Brain microvascular endothelial cell (primary cell): ENCODE measurements around the gene MEIS2.

Experiments used
- DNase-seq: peaks from one replicate; pipeline ENCODE4 v3.0.0-alpha.2; 2020
- H3K27ac ChIP-seq: fragments of 250-450 bp; sonication (Bioruptor Pico); 2 replicates; pipeline ENCODE4 v1.5.1; 2020; ENCODE audit warnings: mild to moderate bottlenecking, moderate library complexity
- H3K27me3 ChIP-seq: fragments of 250-450 bp; sonication (Bioruptor Pico); replicated peaks from 2 replicates; pipeline ENCODE4 v1.5.1; 2020; ENCODE audit warnings: mild to moderate bottlenecking
- H3K36me3 ChIP-seq: fragments of 250-450 bp; sonication (Bioruptor Pico); replicated peaks from 2 replicates; pipeline ENCODE4 v1.5.1; 2020; ENCODE audit warnings: mild to moderate bottlenecking
- H3K4me3 ChIP-seq: 2 replicates; pipeline ENCODE4 v1.5.1; 2011; ENCODE audit warnings: low read depth, mild to moderate bottlenecking, control low read depth, low read length, moderate library complexity
- in situ Hi-C: cut with HindIII; loops from 2 replicates; pipeline ENCODE4 v1.10.0; 2017; ENCODE audit warnings: low sequenced_read_pairs, low pct_ligation_motif_present
- TF ChIP-seq, protein P1 (sequence below): IDR thresholded peaks from 2 replicates; pipeline ENCODE4 v1.5.1; 2011; ENCODE audit warnings: low read depth, mild to moderate bottlenecking, moderate library complexity, low read length, control low read depth, inconsistent platforms; ENCODE audit errors: missing control alignments

Gene MEIS2

DNA sequence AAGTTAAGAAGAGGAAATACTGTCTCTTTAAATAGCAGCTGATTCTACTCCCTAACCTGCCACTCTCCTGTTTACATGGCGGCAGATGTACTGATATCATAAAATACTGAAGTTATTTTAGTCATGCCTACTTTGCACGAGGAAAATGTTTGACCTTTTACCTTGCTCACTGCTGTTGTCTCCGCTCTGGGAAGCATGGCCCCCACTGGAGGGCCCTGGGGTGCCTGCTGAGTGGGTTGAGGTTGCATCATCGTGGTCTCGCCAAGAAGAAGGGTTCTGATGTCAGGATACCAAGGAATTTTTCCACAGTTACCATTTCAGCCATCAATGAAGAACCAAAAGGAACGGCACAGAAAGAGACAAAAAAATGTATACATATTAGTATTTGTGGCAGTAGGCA, 16.7 kb downstream of the MEIS2 start:
- DNase-seq: no peak
- in situ Hi-C loops: no loop called here
- no peak overlapping the region for H3K27ac ChIP-seq
- peaks cover 2% of the 10 kb centered on the region for H3K36me3 ChIP-seq
- no peaks in the 10 kb centered on the region for H3K27me3 ChIP-seq
- no peak overlapping the region for H3K4me3 ChIP-seq
- TF ChIP-seq, protein P1, sequence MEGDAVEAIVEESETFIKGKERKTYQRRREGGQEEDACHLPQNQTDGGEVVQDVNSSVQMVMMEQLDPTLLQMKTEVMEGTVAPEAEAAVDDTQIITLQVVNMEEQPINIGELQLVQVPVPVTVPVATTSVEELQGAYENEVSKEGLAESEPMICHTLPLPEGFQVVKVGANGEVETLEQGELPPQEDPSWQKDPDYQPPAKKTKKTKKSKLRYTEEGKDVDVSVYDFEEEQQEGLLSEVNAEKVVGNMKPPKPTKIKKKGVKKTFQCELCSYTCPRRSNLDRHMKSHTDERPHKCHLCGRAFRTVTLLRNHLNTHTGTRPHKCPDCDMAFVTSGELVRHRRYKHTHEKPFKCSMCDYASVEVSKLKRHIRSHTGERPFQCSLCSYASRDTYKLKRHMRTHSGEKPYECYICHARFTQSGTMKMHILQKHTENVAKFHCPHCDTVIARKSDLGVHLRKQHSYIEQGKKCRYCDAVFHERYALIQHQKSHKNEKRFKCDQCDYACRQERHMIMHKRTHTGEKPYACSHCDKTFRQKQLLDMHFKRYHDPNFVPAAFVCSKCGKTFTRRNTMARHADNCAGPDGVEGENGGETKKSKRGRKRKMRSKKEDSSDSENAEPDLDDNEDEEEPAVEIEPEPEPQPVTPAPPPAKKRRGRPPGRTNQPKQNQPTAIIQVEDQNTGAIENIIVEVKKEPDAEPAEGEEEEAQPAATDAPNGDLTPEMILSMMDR: no peak

DNA sequence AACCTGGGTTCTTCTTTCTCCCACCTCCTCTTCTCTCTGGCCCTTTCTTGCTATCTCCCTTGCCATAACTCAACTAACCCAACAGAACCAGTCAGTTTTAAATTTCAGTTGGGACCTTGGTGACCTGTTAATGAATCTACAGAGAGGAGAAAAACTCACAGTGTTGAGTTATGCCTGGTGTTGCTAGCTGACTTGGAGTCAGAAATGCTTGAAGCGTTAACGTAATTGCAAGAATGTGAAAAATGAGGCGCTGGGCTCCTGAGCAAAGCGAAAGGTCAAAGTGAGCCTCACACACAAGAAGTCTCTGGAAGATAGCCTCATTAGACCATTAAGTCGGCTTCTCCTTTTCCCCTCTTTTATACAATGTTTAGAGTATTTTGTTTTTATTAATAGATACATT, 18.4 kb downstream of the MEIS2 start:
- DNase-seq: no peak
- TF ChIP-seq, protein P1: no peak
- peaks cover 2% of the 10 kb centered on the region for H3K36me3 ChIP-seq

GRCh38 chr15:37080261-37080921, 20.0 kb downstream of the MEIS2 start:
- Histone ChIP-seq H3K36me3 (peaks cover 2% of the 10 kb centered on the region), H3K27ac (no peak overlapping the region), H3K27me3 (no peaks in the 10 kb centered on the region), H3K4me3 (no peak overlapping the region)
- in situ Hi-C loops: no loop called here
- no peak for DNase-seq
- TF ChIP-seq, protein P1: no peak

More for the DNA sequence above, 18.4 kb downstream of the MEIS2 start:
- no peaks in the 10 kb centered on the region for H3K27me3 ChIP-seq
- no peak overlapping the region for H3K27ac ChIP-seq
- H3K4me3 ChIP-seq: no peak overlapping the region
- in situ Hi-C loops: no loop called here

GRCh38 chr15:37079726-37080125, 20.6 kb downstream of the MEIS2 start:
- H3K27ac ChIP-seq: no peak overlapping the region
- H3K27me3 ChIP-seq: no peaks in the 10 kb centered on the region
- in situ Hi-C loops: no loop called here
- TF ChIP-seq, protein P1: no peak
- no peak overlapping the region for H3K4me3 ChIP-seq
- peaks cover 2% of the 10 kb centered on the region for H3K36me3 ChIP-seq
- no peak for DNase-seq

- no peak overlapping the region for H3K4me3 ChIP-seq
- H3K27ac ChIP-seq: no peak overlapping the region
- TF ChIP-seq, protein P1: no peak
- peaks cover 2% of the 10 kb centered on the region for H3K36me3 ChIP-seq
- no peaks in the 10 kb centered on the region for H3K27me3 ChIP-seq
- no peak for DNase-seq
- in situ Hi-C loops: no loop called here
These were observed 21.8 kb downstream of the MEIS2 start for GRCh38 chr15:37078566-37078965.
